ENCODE data around the gene FREY1. TPM values are rescaled to one million over a fixed set of nuclear protein-coding genes. Genes with fewer than 3 reads are reported as not detected.

The FREY1 gene
- total and polyA plus RNA-seq, 9 of the 15 experiments (the other 6 are each of a cell fraction or from before 2014, with no cell fraction given): 0.25 to 1.5 (median 1.1) TPM; not detected in 5

DNA sequence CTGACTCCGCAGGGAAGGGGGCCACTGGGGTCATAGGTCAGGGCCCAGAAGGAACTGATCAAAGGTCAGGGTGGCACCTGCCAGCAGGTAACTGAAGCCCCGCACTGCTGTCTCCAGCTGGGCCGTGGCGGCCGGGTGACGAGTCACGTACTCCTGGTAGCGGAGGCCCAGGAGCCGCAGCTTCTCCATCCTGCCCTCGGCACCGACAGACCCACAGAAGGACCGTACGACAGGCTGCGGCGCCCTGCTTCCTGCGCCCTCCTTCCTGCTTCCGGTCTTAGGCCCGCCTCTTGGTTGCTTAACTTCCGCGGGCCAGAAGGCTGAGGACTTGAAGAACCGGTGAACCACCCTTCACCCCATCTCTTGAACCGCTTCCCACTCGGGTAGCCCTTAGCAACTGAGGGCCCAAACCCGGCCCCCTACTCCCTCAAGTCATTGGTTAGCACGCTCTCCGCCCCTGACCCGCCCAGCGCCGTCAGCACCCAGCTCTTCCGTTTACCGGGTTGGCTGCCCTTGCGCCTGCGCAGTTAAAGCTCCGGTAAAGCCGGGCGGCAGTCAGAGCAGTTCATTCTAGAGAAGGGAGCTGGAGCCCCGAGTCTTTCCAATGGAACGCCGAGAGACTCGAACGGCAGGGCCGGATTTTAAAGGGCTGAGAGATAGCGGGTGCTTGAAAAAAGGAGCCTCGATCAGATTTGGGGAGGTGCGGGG is 10.7 kb upstream of the FREY1 start, which contains the start of gene PEX16 (continued):
- TF ChIP-seq CLOCK (CRISPR knock-in tag; IDR thresholded peaks at IDR 0.05; ENCODE audit: borderline replicate concordance): no peak
- 0 out of 2 replicates have a peak, but pooled peaks have one; percentile 20 for TF ChIP-seq NBN (IDR thresholded peaks at IDR 0.05; ENCODE audit: low read depth)
- TF ChIP-seq ILK (tag; IDR thresholded peaks at IDR 0.05; ENCODE audit: borderline replicate concordance, low read depth): no peak
- no peak for TF ChIP-seq CBX8 (IDR thresholded peaks at IDR 0.05; ENCODE audit: borderline replicate concordance, extremely low read depth, low read depth, low read length, poor library complexity, severe bottlenecking)
- no peak; the same call in none of the 2 replicates for TF ChIP-seq VEZF1 (CRISPR knock-in tag; IDR thresholded peaks at IDR 0.05)
- no peak for TF ChIP-seq MECOM (CRISPR knock-in tag; IDR thresholded peaks at IDR 0.05)
- TF ChIP-seq CUX1 (CRISPR knock-in tag; IDR thresholded peaks at IDR 0.05): no peak
- no peak for TF ChIP-seq CHD2 (IDR thresholded peaks at IDR 0.05; ENCODE audit: low read depth, low read length)
- no peak for TF ChIP-seq ARNT (IDR thresholded peaks at IDR 0.05)
- peak; percentile 13 to 98; a peak in 3 of 4 replicates for TF ChIP-seq ZMIZ1 (IDR thresholded peaks at IDR 0.05; ENCODE audit: low read depth in 2 of 2, low read length in 2 of 2)
- no peak for TF ChIP-seq MAFG (tag; conservative IDR thresholded peaks at IDR 0.05)
- no peak for TF ChIP-seq SRSF9 (IDR thresholded peaks at IDR 0.05; ENCODE audit: borderline replicate concordance, low read depth, low read length)
- no peak for TF ChIP-seq ZNF134 (CRISPR knock-in tag; conservative IDR thresholded peaks at IDR 0.05)

Measured in K562 (cell line).